MV-4-11 (cell line): ENCODE data around the gene ROR2.
A peak's percentile ranks its signal among the peaks of the same experiment; 100 is the strongest.

ENCODE experiments used
- DNase-seq: peaks from one replicate; lab custom pipeline; 2025; lab: John Stamatoyannopoulos, UW

Gene ROR2

GRCh38 chr9:91879231-91879630 is 70.8 kb downstream of the ROR2 start:
- no peak for DNase-seq

DNA sequence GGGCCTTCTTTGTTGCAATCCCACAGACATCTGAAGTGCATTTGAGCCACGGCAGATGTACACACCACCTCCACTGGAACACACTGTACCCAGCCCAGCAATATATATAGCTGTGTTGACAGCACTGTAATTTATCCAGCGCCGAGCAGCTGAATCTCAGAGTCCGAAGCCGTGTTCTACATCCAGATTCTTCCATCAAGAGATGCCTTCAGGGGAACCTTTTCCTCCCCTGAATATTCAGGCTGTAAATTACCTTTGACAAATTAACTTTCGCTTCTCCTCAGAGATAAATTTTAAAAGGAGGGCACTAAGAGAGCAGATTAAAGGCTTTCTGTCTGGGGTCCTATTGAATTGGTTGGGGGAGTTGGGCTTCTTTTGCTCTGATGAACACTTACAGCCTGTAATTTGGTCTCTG is 76.4 kb downstream of the ROR2 start:
- DNase-seq = no peak

DNA sequence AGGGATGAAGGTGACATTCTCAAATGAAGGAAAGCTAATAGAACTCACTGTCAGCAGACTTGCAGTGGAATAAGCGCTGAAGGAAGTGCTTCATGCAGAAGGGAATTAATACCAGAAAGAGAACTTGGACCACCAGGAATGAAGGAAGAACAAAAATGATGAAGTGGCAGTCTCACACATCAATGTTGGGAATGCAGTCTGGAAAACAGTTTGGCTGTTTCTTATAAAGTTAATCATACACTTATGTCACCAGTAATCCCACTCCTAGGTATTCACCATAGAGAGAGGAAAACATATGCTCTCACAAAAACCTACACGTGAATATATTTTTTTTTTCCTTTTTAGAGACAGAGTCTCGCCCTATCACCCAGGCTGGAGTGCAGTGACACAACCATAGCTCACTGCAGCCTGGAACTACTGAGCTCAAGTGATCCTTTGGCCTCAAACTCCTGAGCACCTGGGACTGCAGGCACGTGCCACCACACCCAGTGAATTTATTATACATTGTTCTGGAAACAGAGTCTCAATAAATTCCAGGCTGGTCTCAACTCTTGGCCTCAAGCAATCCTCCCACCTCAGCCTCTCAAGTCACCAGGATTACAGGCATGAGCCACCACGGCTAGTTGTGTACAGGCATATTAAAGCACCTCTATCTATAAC is 81.2 kb downstream of the ROR2 start:
- DNase-seq = no peak

GRCh38 chr9:91867740-91868139 is 82.3 kb downstream of the ROR2 start:
- no peak for DNase-seq

GRCh38 chr9:91865041-91865440 is 85.0 kb downstream of the ROR2 start:
- DNase-seq = no peak

DNA sequence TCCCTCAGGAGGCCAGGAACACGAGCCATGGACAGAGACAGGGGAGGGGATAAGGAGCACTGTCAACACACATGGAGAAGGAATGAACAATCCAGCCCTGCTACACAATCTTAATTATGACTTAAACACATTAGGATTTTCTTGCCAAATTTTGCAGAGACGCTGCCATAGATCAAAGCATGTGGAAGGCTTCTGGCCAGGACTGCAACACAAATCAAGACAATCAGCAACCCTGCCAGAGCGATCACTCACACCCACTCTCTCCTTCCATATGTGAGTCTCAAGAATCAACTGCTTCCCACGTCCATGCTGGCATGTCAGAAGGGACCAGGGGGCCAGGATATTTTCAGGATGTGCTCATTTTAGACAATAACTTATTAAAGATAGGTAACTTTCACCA is 85.6 kb downstream of the ROR2 start:
- no peak for DNase-seq

DNA sequence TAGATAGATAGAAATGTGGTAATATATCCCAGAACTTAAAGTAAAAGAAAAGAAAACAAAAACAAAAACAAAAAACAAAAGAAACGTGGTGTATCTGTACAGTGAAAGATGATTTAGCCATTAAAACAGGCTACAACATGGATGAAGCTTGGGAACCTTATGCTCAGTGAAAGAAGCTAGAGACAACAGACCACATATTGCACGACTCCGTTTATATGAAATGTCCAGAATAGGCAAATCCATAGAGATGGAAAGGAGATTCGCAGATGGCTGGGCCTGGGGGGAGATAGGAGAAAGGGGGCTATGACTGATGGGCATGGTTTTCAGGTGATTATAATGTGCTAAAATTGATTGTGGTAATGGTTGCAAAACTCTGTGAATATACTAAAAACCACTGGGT is 86.6 kb downstream of the ROR2 start:
- no peak for DNase-seq

- no peak for DNase-seq
These were observed 91.6 kb downstream of the ROR2 start for GRCh38 chr9:91858213-91859030.

DNA sequence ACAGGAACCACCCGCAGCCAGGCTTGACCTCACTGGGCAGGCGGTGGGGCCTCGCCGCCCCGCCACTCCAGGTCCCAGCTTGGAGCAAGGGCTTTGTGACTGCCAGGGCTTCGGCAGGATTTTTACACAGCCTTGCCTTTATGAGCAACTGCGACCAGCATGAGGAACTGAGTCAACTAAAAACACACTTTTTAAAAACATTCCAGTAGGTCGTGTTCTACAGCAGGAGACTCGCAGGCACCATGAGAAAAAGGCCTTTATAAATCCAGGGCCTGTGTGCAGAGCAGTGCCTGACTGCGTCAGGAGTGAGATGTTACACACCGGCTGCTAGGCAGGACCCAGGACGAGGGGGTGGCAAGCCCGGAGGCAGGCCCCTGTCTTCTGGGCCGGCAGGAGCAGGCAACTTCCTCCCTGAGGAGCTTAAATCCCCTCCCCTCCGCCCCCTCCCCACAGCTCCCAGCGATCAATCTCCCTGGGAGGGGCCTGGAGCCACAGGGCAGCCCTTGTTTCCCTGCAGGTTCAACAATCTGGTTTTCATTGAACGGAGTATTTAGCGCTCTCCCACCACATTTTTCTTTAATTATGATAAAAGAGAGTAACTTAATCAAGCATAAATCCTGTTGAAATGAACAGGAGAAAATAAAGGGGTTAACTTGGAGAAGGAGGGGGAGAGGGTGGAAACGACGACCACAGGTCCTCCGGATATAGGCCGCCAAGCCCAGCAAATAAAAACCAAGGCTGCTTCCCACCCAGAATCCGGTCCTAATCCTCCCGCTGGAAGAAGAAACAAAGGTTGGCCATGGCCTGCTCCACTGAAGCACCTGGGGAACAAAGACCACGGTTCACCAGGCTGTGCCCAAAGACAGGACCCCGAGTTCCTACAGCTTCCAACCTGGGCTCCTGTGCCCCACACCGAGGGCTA is 92.5 kb downstream of the ROR2 start:
- no peak for DNase-seq

DNA sequence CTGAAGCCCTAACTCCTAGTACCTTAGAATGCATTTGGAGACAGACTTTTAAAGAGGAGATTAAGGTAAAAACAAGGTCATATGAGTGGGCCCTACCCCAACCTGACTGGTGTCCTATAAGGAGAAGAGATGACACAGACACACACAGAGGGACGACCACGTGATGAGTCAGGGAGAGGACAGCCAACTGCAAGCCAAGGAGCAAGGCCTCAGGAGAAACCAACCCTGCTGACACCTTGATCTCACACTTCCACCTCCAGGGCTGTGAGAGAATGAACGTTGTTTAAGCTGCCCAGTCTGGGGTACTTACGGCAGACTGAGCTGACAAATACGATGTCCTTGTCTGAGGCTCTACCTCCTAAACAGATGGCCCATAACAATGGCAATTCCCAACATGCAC is 93.6 kb downstream of the ROR2 start:
- no peak for DNase-seq

GRCh38 chr9:91855196-91855595 is 94.8 kb downstream of the ROR2 start:
- DNase-seq = no peak

- no peak for DNase-seq
These were observed 97.2 kb downstream of the ROR2 start for GRCh38 chr9:91852801-91853347.

- DNase-seq = no peak
These were observed 100.3 kb downstream of the ROR2 start for GRCh38 chr9:91849694-91850093.

DNA sequence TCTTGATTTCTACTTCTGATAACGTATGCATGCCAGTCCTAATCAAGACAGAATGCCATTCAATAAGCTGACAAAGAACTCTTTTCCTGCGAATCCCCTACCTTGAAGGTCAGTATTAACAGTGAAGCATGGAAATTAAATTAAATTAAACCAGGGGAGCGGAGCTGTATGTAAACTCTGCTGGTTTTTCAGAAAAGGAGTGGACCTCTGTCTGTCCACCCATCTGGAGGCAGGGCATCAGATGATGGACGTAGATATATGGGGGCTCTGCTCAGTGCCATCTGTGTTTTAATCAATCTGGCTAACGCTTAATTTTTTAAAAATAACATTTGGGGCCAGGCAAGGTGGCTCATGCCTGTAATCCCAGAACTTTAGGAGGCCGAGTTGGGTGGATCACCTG is 101.9 kb downstream of the ROR2 start:
- no peak for DNase-seq

DNA sequence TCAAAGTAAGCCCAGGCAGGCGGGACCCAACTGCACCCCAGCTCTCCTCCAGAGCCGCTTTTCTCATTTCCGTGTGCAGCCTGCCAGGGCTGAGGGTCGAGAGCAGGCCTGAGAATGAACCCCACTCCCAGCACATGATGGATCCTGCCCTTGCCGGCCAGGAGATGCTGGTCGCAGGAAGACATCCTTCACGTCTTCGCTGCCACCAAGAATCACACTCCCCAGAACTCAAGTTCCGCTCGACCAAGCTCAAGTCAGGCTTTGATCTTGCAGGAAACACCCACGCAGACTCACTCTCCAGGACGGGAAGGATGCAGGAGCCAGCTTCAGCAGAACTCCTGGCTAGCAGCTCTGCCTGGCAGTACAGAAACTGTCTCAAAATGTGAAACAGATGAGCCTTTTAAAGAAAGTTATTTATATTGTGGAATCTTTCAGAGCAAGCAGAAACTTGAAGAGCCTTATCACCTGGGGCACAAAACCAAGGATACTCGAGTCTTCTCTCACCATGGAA is 102.4 kb downstream of the ROR2 start:
- no peak for DNase-seq

- DNase-seq = peak; percentile 3
These were observed 104.1 kb downstream of the ROR2 start for GRCh38 chr9:91845879-91846278.

DNA sequence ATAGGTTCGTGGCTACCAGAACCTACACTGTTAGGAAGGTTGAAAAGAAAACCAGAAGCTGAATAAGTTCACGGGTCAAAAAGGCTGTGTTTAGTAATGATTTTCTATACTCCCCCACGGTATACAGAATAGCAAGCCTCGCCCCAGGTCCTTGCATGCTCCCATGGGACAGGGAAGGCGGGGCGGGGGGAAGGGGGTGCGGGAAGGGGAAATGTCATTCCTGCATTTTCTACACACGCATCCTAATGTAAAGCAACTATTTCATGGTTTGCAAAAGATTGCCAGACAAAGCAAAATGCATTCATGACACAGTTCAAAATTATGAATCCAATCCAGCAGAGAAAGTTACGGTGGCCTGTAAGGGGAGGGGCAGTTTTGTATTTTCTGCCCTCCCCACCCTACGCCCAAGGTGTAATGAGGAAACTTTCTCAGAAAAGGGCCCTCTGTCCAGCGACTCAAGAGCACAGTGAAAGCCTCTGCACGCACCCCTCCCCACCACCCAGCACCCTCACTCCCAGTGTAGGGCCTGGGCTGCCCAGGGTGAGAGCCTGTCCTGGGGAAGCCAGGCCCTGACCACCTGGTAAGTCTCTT is 105.2 kb downstream of the ROR2 start:
- no peak for DNase-seq

- peak; percentile 72 for DNase-seq
These were observed 105.8 kb downstream of the ROR2 start for GRCh38 chr9:91844190-91844589.

- DNase-seq = no peak
These were observed 106.3 kb downstream of the ROR2 start for GRCh38 chr9:91843623-91844148.

- DNase-seq = no peak
These were observed 106.9 kb downstream of the ROR2 start for GRCh38 chr9:91843093-91843492.

GRCh38 chr9:91842358-91843049 is 107.5 kb downstream of the ROR2 start:
- no peak for DNase-seq
